NCI-H82 (cell line): ENCODE data around the gene PKD2.
"Not testable (repeated sequence)": the region's sequence is repeated elsewhere in the genome, so short reads cannot be mapped to it uniquely, and the experiment has no call there.

Source experiments
- DNase-seq: peaks from one replicate; lab custom pipeline; 2025; lab: John Stamatoyannopoulos, UW

PKD2 gene

DNA sequence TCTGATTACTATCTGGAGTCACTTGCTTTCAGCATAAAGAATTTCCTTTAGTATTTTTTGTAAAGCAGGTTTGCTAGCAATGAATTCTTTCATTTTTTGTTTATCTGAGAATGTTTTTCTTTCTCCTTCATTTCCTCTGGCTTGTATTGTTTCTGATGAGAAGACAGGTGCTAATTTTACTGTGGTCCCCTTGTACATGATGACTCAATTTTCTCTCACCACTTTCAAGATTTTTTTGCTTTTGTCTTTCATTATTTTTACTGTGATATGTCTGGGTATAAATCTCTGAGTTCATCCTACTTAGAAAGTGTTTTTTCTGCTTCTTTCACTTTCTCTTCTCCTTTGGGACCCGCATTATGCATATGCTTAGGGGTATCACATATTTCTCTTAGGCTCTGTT is 62.6 kb downstream of the PKD2 start:
- DNase-seq = no peak

DNA sequence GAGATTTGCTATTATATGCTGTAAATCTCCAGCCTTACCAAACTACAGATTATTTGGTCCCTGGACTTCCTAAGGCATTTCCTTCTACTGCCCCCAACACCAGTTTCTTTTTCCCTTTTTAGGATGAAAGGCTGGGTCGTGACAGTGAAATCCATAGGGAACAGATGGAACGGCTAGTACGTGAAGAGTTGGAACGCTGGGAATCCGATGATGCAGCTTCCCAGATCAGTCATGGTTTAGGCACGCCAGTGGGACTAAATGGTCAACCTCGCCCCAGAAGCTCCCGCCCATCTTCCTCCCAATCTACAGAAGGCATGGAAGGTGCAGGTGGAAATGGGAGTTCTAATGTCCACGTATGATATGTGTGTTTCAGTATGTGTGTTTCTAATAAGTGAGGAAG is 67.9 kb downstream of the PKD2 start:
- DNase-seq = no peak

DNA sequence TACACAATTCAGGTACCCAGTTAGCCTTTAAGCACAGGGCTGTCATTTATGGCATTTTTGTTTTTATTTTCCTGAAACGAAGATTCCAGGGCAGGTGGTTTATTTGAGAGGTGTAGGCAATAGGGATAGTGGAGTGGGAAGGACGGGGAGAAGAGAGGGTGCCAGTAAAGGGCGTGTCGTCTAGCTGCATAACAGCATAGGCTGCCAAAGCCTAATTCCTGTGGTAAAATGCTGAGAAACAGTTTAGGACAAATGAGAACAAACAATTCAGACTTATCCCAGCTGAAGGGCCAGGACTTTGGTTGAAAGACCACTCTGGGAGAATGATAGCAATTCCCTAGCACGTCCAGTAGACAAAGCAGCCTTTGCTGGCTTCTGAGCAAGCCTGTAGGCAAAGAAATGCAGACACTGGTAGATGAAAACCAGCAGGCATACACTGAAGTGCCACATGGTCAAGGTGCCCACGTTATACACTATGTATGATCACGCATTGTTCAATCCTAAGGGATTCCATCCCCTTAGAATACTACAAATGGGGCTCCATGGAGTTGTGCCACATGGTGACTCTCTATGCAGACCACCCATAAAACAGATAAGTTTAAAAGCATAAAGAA is 70.6 kb downstream of the PKD2 start:
- DNase-seq = no peak

DNA sequence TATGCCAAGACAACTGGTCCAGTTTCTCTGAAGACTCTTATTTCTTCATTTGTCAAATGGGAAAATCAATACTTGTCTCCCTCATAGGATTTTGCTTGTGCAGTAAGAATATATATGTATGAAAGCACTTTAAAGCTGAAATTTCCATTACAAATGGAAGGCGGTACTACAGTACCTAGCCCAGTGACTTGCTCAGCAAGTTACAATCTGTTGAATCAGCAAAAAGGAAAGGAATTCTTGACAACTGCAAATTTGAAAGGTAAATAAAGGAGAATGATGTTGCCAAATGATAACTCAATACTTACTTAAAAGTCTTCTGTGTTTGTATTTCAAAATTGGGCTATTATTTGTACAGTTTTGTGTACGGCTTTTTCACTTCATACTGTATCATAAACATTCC is 71.1 kb downstream of the PKD2 start:
- DNase-seq = no peak

DNA sequence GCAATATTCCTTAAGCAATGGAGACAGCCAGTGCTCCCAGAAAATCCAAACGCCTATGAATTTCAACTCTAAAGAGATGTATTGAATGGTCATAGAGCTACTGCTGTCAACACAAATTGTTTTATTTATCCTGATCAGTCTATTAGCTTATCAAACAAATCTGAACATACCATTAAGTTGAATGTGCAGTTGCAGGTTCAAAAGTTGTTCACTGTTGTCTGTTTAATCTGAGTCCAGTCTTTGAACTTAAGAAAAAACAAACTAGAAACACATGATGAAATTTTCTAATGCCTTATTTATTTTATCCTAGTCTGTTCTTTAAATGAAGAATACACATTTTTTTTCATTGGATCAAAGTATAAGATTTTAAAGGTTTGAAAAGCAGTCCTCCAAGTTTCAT is 73.2 kb downstream of the PKD2 start:
- DNase-seq = no peak

DNA sequence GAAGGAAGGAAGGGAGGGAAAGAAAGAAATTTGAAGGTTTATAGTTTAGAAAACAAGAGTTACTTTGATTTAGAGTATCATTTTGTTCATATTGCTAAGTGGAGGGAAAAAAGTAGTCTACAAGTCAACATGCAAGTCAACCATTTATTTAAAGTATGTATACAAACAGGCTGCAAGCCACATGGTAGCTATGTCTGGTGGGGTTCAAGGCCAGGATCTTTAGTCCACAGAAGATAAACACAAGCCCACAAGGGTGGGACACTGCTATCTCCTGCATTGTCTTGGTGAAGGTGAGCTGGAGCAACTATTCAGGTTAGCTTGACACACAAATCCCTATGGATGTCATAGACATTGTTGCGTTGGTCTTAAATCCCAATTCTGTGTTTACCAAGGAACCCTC is 79.6 kb downstream of the PKD2 start:
- no peak for DNase-seq

DNA sequence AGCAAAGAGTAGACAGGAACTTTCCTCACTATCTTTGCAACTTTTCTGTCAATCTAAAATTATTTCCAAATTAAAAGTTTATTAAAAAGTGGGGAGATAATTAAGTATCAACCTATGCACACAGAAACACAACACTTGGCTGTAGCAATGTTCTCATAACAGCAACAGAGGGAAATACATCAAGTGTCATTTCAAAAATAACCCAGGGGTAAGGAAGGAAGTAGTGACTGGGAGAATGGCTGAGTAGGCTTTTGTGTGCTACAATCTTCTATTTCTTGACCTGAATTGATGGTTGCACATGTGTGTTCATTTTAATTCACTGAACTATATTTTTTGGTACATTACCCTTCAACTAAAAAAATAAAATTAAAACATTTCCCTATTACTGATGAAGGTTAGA is 83.5 kb downstream of the PKD2 start:
- DNase-seq = no peak

DNA sequence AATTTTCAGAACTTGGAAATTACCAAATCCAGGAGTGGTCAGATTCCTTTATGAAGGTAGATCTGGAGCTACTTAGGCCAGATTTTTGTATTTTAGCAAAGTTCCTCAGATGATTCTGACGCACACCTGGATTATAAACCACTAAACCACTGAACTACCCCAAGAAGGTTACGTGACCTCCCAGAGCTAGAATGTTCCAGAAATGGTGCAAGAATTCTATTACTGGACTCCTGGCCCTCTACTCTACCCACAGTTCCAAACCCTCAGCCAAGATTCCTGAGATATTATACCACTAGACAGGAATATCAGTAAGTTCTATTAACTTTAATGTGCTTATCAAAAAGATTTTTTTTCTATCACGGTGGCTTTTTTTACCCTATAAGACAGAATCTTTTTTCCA is 83.9 kb downstream of the PKD2 start:
- no peak for DNase-seq

DNA sequence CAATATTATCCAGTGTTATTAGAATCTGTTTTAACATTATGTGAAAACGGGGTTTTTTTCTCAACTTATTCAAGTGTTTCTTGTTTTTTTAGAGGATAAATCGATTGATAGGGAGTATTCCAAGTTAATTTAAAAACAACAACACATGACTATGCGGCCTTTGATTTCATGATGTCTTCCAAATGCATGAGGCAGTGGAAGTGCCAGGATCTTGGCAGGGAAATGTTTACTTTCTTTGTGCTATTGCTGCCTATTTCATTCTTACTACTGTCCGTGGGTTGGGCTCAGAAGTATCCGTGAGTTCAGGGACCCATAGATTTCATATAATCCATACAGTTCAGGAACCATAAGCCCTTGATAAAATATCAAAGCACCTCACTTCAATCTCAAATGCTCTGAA is 86.4 kb downstream of the PKD2 start:
- DNase-seq = no peak

DNA sequence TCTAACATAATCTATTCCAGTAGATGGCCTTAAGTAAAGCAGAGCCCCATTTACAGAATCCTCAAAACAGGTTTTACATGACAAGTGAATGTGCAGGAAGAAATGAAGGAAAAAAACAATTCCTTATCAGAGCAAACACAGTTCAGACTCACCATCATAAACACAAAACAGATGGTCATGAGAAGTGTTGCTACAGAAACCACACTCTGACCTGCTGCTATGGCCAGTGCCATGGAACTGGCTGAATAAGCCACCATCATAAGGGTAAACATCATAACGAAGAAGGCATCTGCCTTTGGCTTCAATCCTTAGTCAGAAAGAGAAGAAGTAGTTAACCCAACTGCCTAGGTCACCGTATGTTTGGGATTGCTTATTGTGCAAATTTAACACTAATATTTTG is 89.9 kb downstream of the PKD2 start:
- DNase-seq = no peak

DNA sequence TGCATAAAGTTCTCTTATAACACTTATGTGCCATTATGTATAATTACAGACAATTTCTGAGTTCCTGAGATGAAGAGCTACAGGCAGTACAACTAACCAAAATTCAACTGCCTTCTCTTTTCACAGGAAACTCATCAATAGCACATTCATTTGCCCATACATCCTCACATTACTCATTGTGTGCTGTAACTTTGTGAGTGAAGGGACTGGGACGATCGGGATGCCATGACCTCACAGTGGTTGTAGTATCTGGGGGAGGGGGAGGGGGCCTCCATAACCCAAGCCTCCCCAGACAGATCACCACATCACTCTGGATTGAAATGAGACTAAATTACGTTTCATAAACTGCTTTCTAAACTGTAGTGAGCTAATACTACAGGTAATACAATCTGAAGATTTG is 90.3 kb downstream of the PKD2 start:
- DNase-seq = no peak

DNA sequence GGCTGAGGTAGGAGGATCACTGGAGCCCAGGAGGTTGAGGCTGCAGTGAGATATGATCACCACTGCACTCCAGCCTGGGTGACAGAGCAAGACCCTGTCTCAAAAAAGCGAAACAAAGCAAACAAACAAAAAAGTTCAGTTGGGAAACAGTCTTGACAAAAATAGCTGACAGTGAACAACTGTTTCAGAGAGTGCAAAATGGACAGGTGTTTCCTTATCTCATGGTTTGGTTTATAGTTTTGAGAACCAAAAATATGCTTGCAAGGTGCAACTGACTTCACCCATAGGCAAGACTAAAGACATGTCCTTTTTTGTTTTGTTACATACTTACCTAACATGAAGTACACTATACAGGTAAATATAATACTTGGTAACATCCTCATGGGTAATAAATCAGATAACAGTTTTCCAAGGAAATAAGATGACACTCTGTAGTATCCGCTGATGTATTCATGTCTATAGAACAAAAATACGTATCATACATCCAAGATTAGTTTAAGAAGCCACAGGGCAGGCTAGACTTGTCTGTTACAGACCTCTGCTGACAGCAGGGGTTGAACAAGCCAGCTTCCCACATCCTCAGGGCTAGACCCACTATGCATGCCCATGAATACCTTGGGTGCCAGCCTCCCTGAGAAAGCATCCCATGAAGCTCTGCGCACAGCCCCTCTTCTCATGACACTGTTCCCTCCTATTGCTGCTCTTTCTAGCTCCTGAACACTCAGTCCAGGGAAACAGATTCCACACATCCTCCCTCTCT is 91.7 kb downstream of the PKD2 start:
- DNase-seq = no peak

DNA sequence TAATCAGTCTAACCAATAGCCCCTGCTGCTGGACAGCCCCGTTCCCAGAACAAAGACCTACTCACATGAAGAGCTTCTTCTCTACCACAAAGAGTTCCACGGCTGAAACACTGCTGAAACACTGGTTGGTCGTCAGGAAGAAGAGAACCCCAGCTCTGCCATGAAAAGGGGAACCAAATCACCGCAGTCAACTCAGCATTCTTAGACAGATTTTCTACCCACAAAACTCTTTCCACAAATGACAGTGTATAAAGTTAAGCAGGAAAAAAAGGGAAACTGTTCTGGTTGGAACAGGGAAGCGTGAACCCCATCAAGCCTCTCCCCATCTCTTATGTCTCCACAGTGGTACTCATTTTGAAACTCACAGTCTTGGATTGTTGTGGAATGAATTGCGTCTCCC is 93.7 kb downstream of the PKD2 start:
- no peak for DNase-seq

DNA sequence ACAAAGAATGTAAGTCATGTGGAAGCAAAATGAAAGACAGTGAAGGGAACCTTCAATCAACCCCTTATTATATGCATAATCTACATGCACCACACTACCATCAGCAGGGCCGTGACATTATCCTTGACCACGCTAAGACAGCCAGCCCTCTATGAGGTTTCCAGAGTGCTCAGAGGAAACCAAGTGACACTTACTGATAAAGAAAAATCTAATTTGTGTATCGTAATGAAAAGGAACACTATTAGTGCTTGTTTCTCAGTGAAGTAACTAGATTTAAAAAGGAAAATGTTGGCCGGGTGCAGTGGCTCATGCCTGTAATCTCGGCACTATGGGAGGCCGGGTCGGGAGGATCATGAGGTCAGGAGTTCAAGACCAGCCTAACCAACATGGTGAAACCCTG is 94.6 kb downstream of the PKD2 start:
- no peak for DNase-seq

DNA sequence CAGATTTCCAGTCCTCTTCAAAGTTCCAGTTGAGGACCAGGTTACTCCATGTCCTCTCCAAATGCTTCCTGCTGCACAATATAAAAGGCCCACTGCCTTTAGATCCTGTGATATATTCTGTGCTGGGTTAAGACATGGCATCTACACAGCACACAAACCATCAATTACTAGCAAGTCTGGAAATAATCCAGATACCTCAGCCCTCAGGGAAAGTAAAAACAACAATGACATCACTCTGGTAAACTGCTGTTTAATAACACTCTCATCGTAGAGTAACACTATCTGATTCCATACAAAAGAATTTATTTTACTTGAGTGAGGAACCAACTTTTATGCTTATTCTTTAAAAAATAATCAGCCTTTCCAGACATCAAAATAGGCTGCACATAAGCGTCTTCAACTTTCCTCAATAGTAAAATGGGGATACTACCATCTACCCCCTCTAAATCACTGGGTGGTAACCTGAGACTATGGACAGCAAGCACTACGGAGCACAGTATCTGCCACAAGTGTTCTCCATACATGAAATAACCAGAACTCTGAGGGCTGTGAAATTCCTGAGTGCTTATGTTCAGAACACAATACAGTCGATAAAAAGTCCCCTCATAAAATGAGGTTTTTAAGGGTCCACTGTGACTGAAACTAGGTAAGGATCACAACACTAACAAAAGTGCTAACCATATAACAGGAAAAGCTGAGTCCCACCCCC is 97.6 kb downstream of the PKD2 start:
- DNase-seq = no peak

DNA sequence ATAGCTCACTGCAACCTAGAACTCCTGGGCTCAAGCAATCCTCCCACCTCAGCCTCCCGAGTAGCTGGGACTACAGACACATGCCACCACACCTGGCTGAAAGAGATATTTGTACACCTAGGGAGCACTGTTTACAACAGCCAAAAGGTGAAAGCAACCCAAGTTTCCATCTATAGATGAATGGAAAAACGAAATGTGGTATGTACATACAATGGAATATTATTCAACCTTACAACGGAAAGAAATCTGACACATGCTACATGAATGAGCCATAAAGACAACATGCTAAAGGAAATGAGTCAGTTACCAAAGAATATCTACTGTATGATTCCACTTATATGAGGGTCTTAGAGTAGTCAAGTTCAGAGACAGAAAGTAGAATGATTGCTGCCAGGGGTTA is 98.8 kb downstream of the PKD2 start:
- no peak for DNase-seq

DNA sequence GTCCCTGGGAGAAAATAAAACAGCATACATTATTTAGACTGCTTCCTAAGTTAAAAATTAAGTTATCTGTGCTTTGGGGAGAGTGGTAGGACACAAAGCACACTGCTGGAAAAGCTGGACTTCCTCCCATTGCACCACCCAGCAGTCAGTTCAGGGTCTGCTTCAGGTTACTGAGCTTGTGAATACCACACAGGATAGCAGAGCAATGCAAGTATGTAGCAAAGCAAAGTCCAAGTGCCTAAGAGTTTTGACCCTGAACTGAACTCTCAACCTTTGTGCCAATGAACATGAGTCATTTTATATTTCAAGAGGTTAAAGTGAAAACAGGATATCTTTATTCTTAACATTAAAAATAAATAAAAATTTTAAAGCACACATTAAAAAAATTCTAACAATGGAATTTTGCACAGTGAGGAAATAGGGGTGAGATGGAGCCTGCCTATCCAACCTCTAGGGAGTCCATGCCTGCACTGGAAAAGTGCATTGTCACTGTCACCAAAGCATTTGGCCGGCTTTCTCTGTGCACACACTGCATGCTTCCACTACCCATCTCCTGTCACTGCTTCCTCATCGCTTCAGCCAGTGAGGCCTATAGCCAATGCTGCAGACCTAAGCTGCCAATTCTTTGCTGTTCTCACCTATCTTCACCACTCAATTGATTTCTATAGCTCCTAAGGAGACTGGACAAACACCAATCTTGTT is 100.1 kb downstream of the PKD2 start:
- no peak for DNase-seq

DNA sequence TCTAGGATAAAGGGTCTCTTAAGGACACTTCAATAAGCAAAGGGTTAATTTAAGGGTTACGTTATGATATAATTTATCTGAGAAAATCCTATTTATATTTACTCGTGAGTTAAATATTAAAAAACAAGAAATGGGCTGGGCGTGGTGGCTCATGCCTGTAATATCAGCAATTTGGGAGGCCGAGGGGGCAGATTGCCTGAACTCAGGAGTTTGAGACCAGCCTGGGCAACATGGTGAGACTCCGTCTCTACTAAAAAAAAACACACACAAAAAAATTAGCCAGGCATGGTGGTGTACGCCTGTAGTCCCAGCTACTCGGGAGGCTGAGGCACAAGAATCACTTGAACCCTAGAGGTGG is 100.7 kb downstream of the PKD2 start:
- DNase-seq = not testable (repeated sequence)

DNA sequence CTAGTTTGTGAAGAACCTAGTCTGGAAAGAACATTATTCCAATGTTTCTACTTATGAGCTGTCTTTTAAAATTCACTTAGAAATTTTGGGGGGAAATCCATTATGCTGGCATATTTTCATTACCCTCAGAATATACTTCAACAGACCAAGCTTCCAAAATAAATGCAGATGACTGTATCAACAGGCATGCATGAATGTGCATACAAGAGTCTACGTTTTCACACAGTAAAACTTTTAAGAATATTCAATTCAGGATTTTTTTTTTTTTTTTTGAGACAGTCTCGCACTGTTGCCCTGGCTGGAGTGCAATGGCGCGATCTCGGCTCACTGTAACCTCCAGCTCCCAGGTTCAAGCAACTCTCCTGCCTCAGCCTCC is 101.3 kb downstream of the PKD2 start:
- no peak for DNase-seq

DNA sequence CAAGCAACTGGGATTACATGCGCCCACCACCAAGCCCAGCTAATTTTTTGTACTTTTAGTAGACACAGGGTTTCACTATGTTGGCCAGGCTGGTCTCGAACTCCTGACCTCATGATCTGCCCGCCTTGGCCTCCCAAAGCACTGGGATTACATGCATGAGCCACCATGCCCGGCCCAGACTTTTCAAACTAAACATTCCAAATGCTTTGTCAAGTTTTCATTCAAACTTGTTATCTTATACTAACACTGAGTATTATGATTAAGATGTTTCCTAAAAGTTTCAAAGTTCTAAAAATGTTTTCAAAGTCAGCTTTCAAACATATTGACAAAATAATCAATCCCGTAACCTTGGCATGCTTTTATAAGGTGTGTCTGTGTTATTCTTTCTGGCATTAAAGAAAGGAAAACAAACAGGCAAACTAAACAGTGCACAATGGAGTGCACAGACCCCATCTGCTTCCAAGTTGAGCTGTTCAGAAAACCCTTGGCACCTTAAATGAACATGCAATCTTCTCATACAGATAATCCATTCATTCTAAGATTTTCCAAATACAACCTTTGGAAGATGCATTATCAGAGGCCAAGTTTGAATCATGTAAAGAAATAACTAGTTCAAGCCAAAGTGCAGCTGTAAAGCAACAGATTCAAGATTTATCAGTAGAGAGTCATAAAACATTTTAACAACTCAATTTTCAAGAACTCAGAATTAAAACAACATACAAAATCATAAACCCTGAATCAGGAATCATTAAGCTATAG is 101.9 kb downstream of the PKD2 start:
- no peak for DNase-seq

DNA sequence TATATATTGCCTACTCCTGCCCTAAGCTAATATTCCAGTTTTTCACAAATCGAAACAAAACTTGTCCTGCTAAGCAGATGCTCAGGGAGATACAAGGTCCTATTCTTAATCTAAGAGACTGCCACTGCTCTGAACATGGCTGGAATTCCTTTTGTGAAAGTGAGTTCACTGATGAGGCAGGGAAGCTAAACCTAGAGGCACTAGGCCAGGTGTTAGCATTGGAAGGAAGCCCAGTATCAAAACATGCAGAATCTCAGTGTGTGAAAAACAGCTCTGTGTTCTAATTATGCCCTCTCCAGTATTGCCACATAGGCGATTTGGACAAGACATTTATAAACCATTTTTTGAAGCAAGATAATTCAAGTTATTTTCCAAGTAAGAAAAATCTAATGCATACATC is 103.4 kb downstream of the PKD2 start:
- DNase-seq = no peak

DNA sequence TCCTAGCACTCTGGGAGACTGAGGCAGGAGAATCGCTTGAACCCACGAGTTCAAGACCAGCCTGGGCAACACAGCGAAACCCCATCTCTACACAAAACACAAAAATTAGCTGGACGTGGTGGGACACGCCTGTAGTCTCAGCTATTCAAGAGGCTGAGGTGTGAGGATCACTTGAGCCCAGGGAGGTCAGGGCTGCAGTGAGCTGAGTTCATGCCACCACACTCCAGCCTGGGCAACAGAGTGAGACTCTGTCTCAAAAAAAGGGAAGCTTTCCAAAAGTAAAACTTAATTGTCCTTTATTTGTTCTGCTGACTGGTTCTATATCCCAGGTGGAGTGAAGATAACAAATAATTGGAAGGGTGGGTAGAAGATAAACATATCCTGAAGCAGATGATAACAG is 105.4 kb downstream of the PKD2 start:
- no peak for DNase-seq
